WTC11 (cell line): ENCODE measurements around the gene PRSS16. TPM values are rescaled to one million over a fixed set of nuclear protein-coding genes. Genes with fewer than 3 reads are reported as not detected.
"Not testable (repeated sequence)": the region's sequence is repeated elsewhere in the genome, so short reads cannot be mapped to it uniquely, and the experiment has no call there.

Source experiments
- ATAC-seq: fragments of 200-7000 bp; cut with Tn5 transposase; 2 replicates; pipeline ENCODE4 v1.10.0; 2021; ENCODE audit warnings: mild to moderate bottlenecking, moderate library complexity
- CTCF ChIA-PET: fragments of 300-600 bp; sonication (Branson Sonifier 250); formaldehyde crosslinking; loops from one replicate; lab custom pipeline; 2021; ENCODE audit warnings: antibody characterized with exemption; lab: Charles Lee
- POLR2A ChIA-PET: fragments of 350-600 bp; sonication (Branson Sonifier 250); formaldehyde crosslinking; loops from one replicate; lab custom pipeline; 2021; ENCODE audit warnings: antibody characterized with exemption; lab: Charles Lee
- DNase-seq: peaks from one replicate; pipeline ENCODE4 v3.0.0; 2021; ENCODE audit warnings: low spot score
- H3K27ac Mint-ChIP-seq: 2 replicates; pipeline ENCODE4 v1.8.0; 2021; ENCODE audit warnings: mixed read lengths
- H3K27me3 Mint-ChIP-seq: 2 replicates; pipeline ENCODE4 v1.8.0; 2021; ENCODE audit warnings: low read depth, mild to moderate bottlenecking, moderate library complexity, mixed read lengths
- H3K36me3 Mint-ChIP-seq: 2 replicates; pipeline ENCODE4 v1.8.0; 2021; ENCODE audit warnings: mixed read lengths
- H3K4me1 Mint-ChIP-seq: 2 replicates; pipeline ENCODE4 v1.8.0; 2022; ENCODE audit warnings: mixed read lengths
- H3K4me3 Mint-ChIP-seq: 2 replicates; pipeline ENCODE4 v1.8.0; 2021; ENCODE audit warnings: mild to moderate bottlenecking, moderate library complexity, mixed read lengths
- H3K9me3 Mint-ChIP-seq: 2 replicates; pipeline ENCODE4 v1.8.0; 2021; ENCODE audit warnings: mixed read lengths
- AFF4 ChIP-seq: sonication (generic); formaldehyde crosslinking; IDR thresholded peaks from 2 replicates; pipeline ENCODE4 v1.8.1; 2023; ENCODE audit warnings: mild to moderate bottlenecking, missing genetic modification reagents, borderline replicate concordance
- AR ChIP-seq: fragments of 250-450 bp; sonication (Bioruptor Pico); IDR thresholded peaks from 2 replicates; pipeline ENCODE4 v1.9.0; 2021; ENCODE audit warnings: mild to moderate bottlenecking
- CREM ChIP-seq: sonication (generic); formaldehyde crosslinking; IDR thresholded peaks from 2 replicates; pipeline ENCODE4 v1.8.1; 2022; ENCODE audit warnings: mild to moderate bottlenecking, missing genetic modification reagents, moderate library complexity
- ERG ChIP-seq: fragments of 250-450 bp; sonication (Bioruptor Pico); IDR thresholded peaks from 2 replicates; pipeline ENCODE4 v1.8.0; 2021; ENCODE audit warnings: mild to moderate bottlenecking
- ESRRA ChIP-seq: sonication (generic); formaldehyde crosslinking; IDR thresholded peaks from 2 replicates; pipeline ENCODE4 v1.8.1; 2022; ENCODE audit warnings: mild to moderate bottlenecking, missing genetic modification reagents, borderline replicate concordance
- FOXK1 ChIP-seq: sonication (generic); formaldehyde crosslinking; IDR thresholded peaks from 2 replicates; pipeline ENCODE4 v1.8.0; 2022; ENCODE audit warnings: mild to moderate bottlenecking, moderate library complexity, missing genetic modification reagents
- GABPB1 ChIP-seq: sonication (generic); formaldehyde crosslinking; IDR thresholded peaks from 2 replicates; pipeline ENCODE4 v1.8.1; 2023; ENCODE audit warnings: mild to moderate bottlenecking, missing genetic modification reagents
- MXD4 ChIP-seq: fragments of 250-450 bp; sonication (Bioruptor Pico); IDR thresholded peaks from 2 replicates; pipeline ENCODE4 v1.8.0; 2021; ENCODE audit warnings: mild to moderate bottlenecking, moderate library complexity, borderline replicate concordance
- NR3C1 ChIP-seq: sonication (generic); formaldehyde crosslinking; conservative IDR thresholded peaks from 2 replicates; pipeline ENCODE4 v1.8.1; 2023; ENCODE audit warnings: low read depth, mild to moderate bottlenecking, missing genetic modification reagents
- PRRX2 ChIP-seq: fragments of 250-450 bp; sonication (Bioruptor Pico); IDR thresholded peaks from 2 replicates; pipeline ENCODE4 v1.8.0; 2021; ENCODE audit warnings: mild to moderate bottlenecking
- RORB ChIP-seq: fragments of 250-450 bp; sonication (Bioruptor Pico); IDR thresholded peaks from 2 replicates; pipeline ENCODE4 v1.9.0; 2021; ENCODE audit warnings: mild to moderate bottlenecking
- SMAD4 ChIP-seq: sonication (generic); formaldehyde crosslinking; IDR thresholded peaks from 2 replicates; pipeline ENCODE4 v1.8.0; 2022; ENCODE audit warnings: mild to moderate bottlenecking, missing genetic modification reagents
- SP1 ChIP-seq: sonication (generic); formaldehyde crosslinking; conservative IDR thresholded peaks from 2 replicates; pipeline ENCODE4 v1.8.1; 2022; ENCODE audit warnings: missing genetic modification reagents
- TEAD1 ChIP-seq: sonication (generic); formaldehyde crosslinking; IDR thresholded peaks from 2 replicates; pipeline ENCODE4 v1.8.0; 2022; ENCODE audit warnings: mild to moderate bottlenecking, missing genetic modification reagents
- ZNF138 ChIP-seq: sonication (generic); formaldehyde crosslinking; conservative IDR thresholded peaks from 2 replicates; pipeline ENCODE4 v1.8.1; 2022; ENCODE audit warnings: mild to moderate bottlenecking, moderate library complexity, missing genetic modification reagents
- ZNF416 ChIP-seq: fragments of 250-450 bp; sonication (Bioruptor Pico); IDR thresholded peaks from 2 replicates; pipeline ENCODE4 v1.9.0; 2021; ENCODE audit warnings: mild to moderate bottlenecking, inconsistent platforms
- ZNF423 ChIP-seq: fragments of 250-450 bp; sonication (Bioruptor Pico); IDR thresholded peaks from 2 replicates; pipeline ENCODE4 v2.1.2; 2022; ENCODE audit warnings: mild to moderate bottlenecking, moderate library complexity
- total RNA-seq: library from RNA; stranded (reverse); gene quantifications from 3 replicates; pipeline ENCODE4 v1.2.3, GENCODE V29; 2021

Gene PRSS16
- total RNA-seq, 1 experiment from 2014 or later = 18.5 TPM

GRCh38 chr6:27209196-27209595 is 38.3 kb upstream of the PRSS16 start:
- H3K36me3 Mint-ChIP-seq = no peaks in the 10 kb centered on the region
- peaks cover 33% of the 10 kb centered on the region for H3K4me1 Mint-ChIP-seq
- DNase-seq (no peak), ATAC-seq (no peak)
- TF ChIP-seq TEAD1 (CRISPR knock-in tag) (no peak), ZNF416 (CRISPR knock-in tag) (no peak), ESRRA (no peak), AR (CRISPR knock-in tag) (no peak), AFF4 (no peak), RORB (no peak), SMAD4 (no peak), FOXK1 (CRISPR knock-in tag) (no peak), ZNF423 (CRISPR knock-in tag) (no peak), ERG (no peak), SP1 (CRISPR knock-in tag) (no peak), ZNF138 (CRISPR knock-in tag) (no peak), PRRX2 (CRISPR knock-in tag) (no peak), NR3C1 (no peak), CREM (no peak), MXD4 (no peak)
- TF ChIP-seq, all 79 proteins: peak for 0
- POLR2A ChIA-PET = interaction anchor here (0.6 to 1.1 kb wide), 4 partner anchors 21 to 385 kb away, joined by 3 to 6 read pairs (median 4); no protein-coding TSS in a partner anchor
- Mint-ChIP-seq H3K27ac (no peak overlapping the region), H3K27me3 (peaks cover 11% of the 10 kb centered on the region), H3K9me3 (no peaks in the 10 kb centered on the region), H3K4me3 (peak overlapping the region; percentile 59)
- CTCF ChIA-PET = interaction anchor here (0.6 to 1.0 kb wide), 4 partner anchors 26 to 513 kb away, joined by 3 to 4 read pairs (median 4); no protein-coding TSS in a partner anchor

- ChIA-PET CTCF (interaction anchor here (0.8 kb wide), 1 partner anchor 336 kb away, joined by 3 read pairs; no protein-coding TSS in a partner anchor), POLR2A (interaction anchor here (0.5 to 1.1 kb wide), 3 partner anchors 22 to 681 kb away, joined by 3 to 4 read pairs (median 3); a partner anchor contains a TSS)
- Mint-ChIP-seq H3K27ac (no peak overlapping the region), H3K4me1 (peaks cover 30% of the 10 kb centered on the region), H3K27me3 (peaks cover 7% of the 10 kb centered on the region), H3K9me3 (no peaks in the 10 kb centered on the region), H3K4me3 (peak overlapping the region; percentile 59), H3K36me3 (no peaks in the 10 kb centered on the region)
- DNase-seq (peak; percentile 45), ATAC-seq (peak; percentile 13)
- TF ChIP-seq GABPB1 (CRISPR knock-in tag) = no peak
Measured at GRCh38 chr6:27209659-27210269, 37.7 kb upstream of the PRSS16 start.

GRCh38 chr6:27213091-27213517 is 34.4 kb upstream of the PRSS16 start:
- Mint-ChIP-seq H3K4me3 (peak overlapping the region; percentile 95), H3K4me1 (peaks cover 15% of the 10 kb centered on the region)
- H3K36me3 Mint-ChIP-seq, ATAC-seq, H3K9me3 Mint-ChIP-seq, H3K27ac Mint-ChIP-seq, CTCF ChIA-PET, H3K27me3 Mint-ChIP-seq: not testable (repeated sequence)
- DNase-seq = peak; percentile 56
- POLR2A ChIA-PET = interaction anchor here (0.6 kb wide), 1 partner anchor 871 kb away, joined by 7 read pairs; no protein-coding TSS in a partner anchor
